ENCODE data around the gene PLA2G5. TPM values are rescaled to one million over a fixed set of nuclear protein-coding genes. Genes with fewer than 3 reads are reported as not detected.

Gene PLA2G5
- total and polyA plus RNA-seq, 2 of the 8 experiments (the other 6 are each of a cell fraction or from before 2014, with no cell fraction given), result 0.05 TPM; not detected in 1

DNA sequence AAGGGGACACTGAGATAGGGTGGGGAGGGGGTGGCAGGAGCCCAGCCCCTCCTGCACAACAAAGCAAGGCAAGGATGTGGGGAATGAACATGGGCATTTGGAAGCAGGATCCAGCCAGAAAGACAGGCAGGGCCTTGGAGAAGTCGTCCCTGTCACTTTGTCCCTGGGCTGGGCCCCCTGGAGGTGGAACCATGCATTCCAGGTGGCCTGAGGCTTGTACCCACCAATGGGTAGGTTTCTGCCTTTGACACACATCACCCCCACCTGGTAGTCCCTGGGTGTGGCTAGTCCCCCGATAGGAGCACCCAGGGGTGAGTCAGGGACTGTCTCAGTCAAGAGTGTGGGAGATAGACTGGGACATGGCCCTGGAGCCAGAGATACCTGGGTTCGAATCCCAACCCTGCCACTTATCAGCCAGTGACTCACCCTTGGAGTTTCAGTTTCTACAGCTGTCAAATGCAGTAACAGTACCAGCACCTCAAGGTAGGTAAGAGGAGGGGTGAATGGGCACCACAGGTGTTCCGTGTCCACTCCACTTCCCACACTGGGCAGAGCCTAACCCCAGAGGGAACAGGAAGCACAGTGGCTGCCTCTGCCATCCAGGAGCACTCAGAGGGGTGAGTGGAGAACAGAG lies 39.3 kb downstream of the PLA2G5 start:
- H4K8ac ChIP-seq (ENCODE audit: extremely low read depth, insufficient read depth, low read length), result no peak overlapping the region
- no peak overlapping the region for H2BK20ac ChIP-seq (ENCODE audit: low read length)
- H3K27ac ChIP-seq (ENCODE audit: low read depth, low read length), result no peak overlapping the region
- H3K4me3 ChIP-seq (ENCODE audit: extremely low read depth in 1 of 4, insufficient read depth in 2 of 4, low read depth in 3 of 4, low read length in 4 of 4), result no peak overlapping the region
- H3K27me3 ChIP-seq (replicated peaks in 1 of 4; ENCODE audit: control insufficient read depth in 3 of 4, extremely low read depth in 1 of 4, insufficient read depth in 3 of 4, low read length in 3 of 4), result no peaks in the 10 kb centered on the region
- TF ChIP-seq PHF8 (conservative IDR thresholded peaks at IDR 0.05; ENCODE audit: low read depth, low read length) (no peak), EGR1 (IDR thresholded peaks at IDR 0.05; ENCODE audit: borderline replicate concordance, low read depth, low read length) (no peak), YY1 (IDR thresholded peaks at IDR 0.05; ENCODE audit: low read depth, low read length) (no peak), RFX5 (IDR thresholded peaks at IDR 0.05; ENCODE audit: borderline replicate concordance, low read depth, low read length) (no peak), BRCA1 (IDR thresholded peaks at IDR 0.05; ENCODE audit: low read depth, low read length) (no peak), RNF2 (IDR thresholded peaks at IDR 0.05; ENCODE audit: borderline replicate concordance, low read depth, low read length, missing control alignments, poor library complexity, severe bottlenecking) (no peak), SP2 (IDR thresholded peaks at IDR 0.05; ENCODE audit: low read length) (no peak), POU5F1 (IDR thresholded peaks at IDR 0.05; ENCODE audit: low read depth, low read length) (no peak), TAF1 (IDR thresholded peaks at IDR 0.05; ENCODE audit: low read depth, low read length) (no peak), CHD1 (IDR thresholded peaks at IDR 0.05; ENCODE audit: low read depth, low read length) (no peak), TAF7 (optimal IDR thresholded peaks at IDR 0.05; ENCODE audit: borderline replicate concordance, low read depth, low read length) (no peak)
- no peaks in the 10 kb centered on the region for H3K79me1 ChIP-seq (ENCODE audit: low read depth, low read length)
- ChIA-PET CTCF (ENCODE audit: partially characterized antibody) (interaction anchor here (0.6 to 3.9 kb wide), 8 partner anchors 8 to 321 kb away, joined by 3 to 14 read pairs (median 6); no protein-coding TSS in a partner anchor), POLR2A (ENCODE audit: partially characterized antibody) (interaction anchor here (1.4 kb wide), 1 partner anchor 43 kb away, joined by 4 read pairs; no protein-coding TSS in a partner anchor)
- H4K20me1 ChIP-seq (replicated peaks in 1 of 2; ENCODE audit: control insufficient read depth in 1 of 2, insufficient read depth in 2 of 2, low read length in 2 of 2), result no peaks in the 10 kb centered on the region
- no peaks in the 10 kb centered on the region for H3K23me2 ChIP-seq (ENCODE audit: low read depth, low read length)
- peaks cover 0 to 5% (median 2%) of the 10 kb centered on the region in 4 experiments; a peak in 2 of 7 replicates for H3K4me1 ChIP-seq (replicated peaks in 1 of 4; ENCODE audit: control insufficient read depth in 3 of 4, insufficient read depth in 4 of 4, low read length in 3 of 4)
- no peak overlapping the region for H3K56ac ChIP-seq (replicated peaks; ENCODE audit: insufficient read length, low read depth, low read length)
- H3K14ac ChIP-seq (ENCODE audit: insufficient read length), result no peak overlapping the region
- H3K4ac ChIP-seq (replicated peaks; ENCODE audit: insufficient read length, low read depth, low read length), result no peak overlapping the region
- no peak overlapping the region for H2AK5ac ChIP-seq (ENCODE audit: low read depth, low read length)
- 0 out of 2 replicates have a peak overlapping the region, but pooled peaks have one; percentile 60 for H2BK5ac ChIP-seq (ENCODE audit: low read depth, low read length)
- no peak overlapping the region for H4K91ac ChIP-seq (replicated peaks; ENCODE audit: insufficient read length, low read length)
- H3K9ac ChIP-seq (replicated peaks in 1 of 4; ENCODE audit: extremely low read depth in 1 of 4, low read depth in 3 of 4, low read length in 3 of 4), result no peak overlapping the region
- H2BK12ac ChIP-seq (ENCODE audit: low read depth, low read length), result peak overlapping the region; percentile 2; the same call in 1 of the 2 replicates
- no peak overlapping the region for H4K5ac ChIP-seq (ENCODE audit: insufficient read length, low read depth, low read length)
- no peaks in the 10 kb centered on the region for H3K36me3 ChIP-seq (ENCODE audit: control insufficient read depth in 2 of 4, insufficient read depth in 4 of 4, low read length in 3 of 4)
- DNase-seq (ENCODE audit: low read depth in 1 of 2, low spot score in 2 of 2), result no peak
- peaks cover 0 to 3% of the 10 kb centered on the region in 2 experiments; a peak in 2 of 4 replicates for H3K9me3 ChIP-seq (ENCODE audit: insufficient read depth in 2 of 2, low read depth in 1 of 2, low read length in 1 of 2)
- WGBS, 2 experiments (ENCODE audit: extremely low coverage in 1 of 2, insufficient coverage in 1 of 2, insufficient read length in 1 of 2, insufficient replicate concordance in 2 of 2, low coverage in 1 of 2, low lambda C conversion rate in 2 of 2, missing lambda C conversion rate in 1 of 2), result 93% methylated on average over 4 of the region's 4 CpGs; no CpG with 5 or more reads in 1 of the 2 experiments
- H3K4me2 ChIP-seq (ENCODE audit: insufficient read depth in 1 of 2, low read depth in 2 of 2, low read length in 2 of 2), result no peak overlapping the region
- no peak overlapping the region for H2BK120ac ChIP-seq (replicated peaks; ENCODE audit: low read depth, low read length)
- H3K23ac ChIP-seq (ENCODE audit: insufficient read length), result no peak overlapping the region
- FAIRE-seq, result no peak
- H3K79me2 ChIP-seq (ENCODE audit: control insufficient read depth in 1 of 2, insufficient read depth in 2 of 2, low read length in 2 of 2), result no peaks in the 10 kb centered on the region
- H2AFZ ChIP-seq (ENCODE audit: low read length), result no peak overlapping the region
- no peak overlapping the region for H3K18ac ChIP-seq (ENCODE audit: extremely low read depth, low read length)
- no peak overlapping the region for H2BK15ac ChIP-seq (ENCODE audit: low read length)
